Muscle layer of duodenum (tissue), 2 donors: Measurements from ENCODE around the gene SLX4.

Experiments used
- H3K27ac ChIP-seq: one replicate; pipeline ENCODE4 v1.7.0; 2013; ENCODE audit warnings: mild to moderate bottlenecking, low read length
- H3K27me3 ChIP-seq: one replicate; pipeline ENCODE4 v1.7.0; 2013; ENCODE audit warnings: low read depth, mild to moderate bottlenecking, control low read depth, low read length
- H3K36me3 ChIP-seq, 2 donors: one replicate each; pipeline ENCODE4 v1.7.0; 2013; ENCODE audit warnings: low read length in 2 of 2, control low read depth in 1 of 2, mild to moderate bottlenecking in 1 of 2; ENCODE audit not compliant: insufficient read depth in 2 of 2, control insufficient read depth in 1 of 2
- H3K4me1 ChIP-seq, 2 donors: one replicate each; pipeline ENCODE4 v1.7.0; 2013; ENCODE audit warnings: low read length in 2 of 2, mild to moderate bottlenecking in 2 of 2, control low read depth in 1 of 2, moderate library complexity in 1 of 2; ENCODE audit not compliant: insufficient read depth in 2 of 2, control insufficient read depth in 1 of 2
- H3K4me3 ChIP-seq, 2 donors: one replicate each; pipeline ENCODE4 v1.7.0; 2013; ENCODE audit warnings: low read length in 2 of 2, low read depth in 1 of 2, mild to moderate bottlenecking in 1 of 2
- H3K9me3 ChIP-seq, 2 donors: one replicate each; pipeline ENCODE4 v1.7.0; 2013; ENCODE audit warnings: low read length in 2 of 2, control low read depth in 1 of 2, mild to moderate bottlenecking in 1 of 2; ENCODE audit not compliant: control insufficient read depth in 1 of 2
- donor health status: healthy.

Gene SLX4

DNA sequence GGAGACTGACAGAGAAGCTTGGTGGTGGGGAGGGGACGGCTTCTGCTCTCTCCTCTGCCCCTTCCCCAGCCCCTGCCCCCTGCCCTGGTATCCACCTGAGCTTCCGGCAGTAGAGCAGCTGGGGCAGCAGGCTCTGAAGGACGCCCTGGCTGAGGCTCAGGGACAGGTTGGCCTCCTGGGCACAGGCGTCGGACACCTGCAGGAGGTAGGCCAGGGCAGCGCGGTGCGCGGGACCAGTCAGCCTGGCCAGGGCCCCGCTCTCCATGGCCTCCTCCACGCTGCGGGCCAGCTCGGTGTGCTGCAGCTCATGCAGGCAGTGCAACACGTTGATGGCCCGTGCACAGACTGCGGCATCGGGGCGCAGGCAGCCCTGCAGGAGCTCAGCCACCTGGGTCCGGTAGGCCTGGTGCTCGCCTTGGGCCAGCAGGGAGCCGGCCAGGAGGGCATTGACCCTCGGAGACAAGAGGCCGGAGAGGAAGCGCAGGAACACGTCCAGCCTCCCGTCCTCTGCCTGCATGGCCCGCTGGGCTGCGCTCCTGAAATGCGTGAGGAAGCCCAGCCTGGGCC, 48.4 kb downstream of the SLX4 start:
- Histone ChIP-seq H3K27me3 (no peaks in the 10 kb centered on the region), H3K4me1 (no peaks in the 10 kb centered on the region), H3K27ac (no peak overlapping the region), H3K4me3 (no peak overlapping the region), H3K9me3 (no peaks in the 10 kb centered on the region), H3K36me3 (peaks cover 0 to 3% of the 10 kb centered on the region in 2 donors)

- H3K27me3 ChIP-seq = no peaks in the 10 kb centered on the region
- no peak overlapping the region for H3K27ac ChIP-seq
- H3K36me3 ChIP-seq = peaks cover 0 to 3% of the 10 kb centered on the region in 2 donors
- no peaks in the 10 kb centered on the region for H3K4me1 ChIP-seq
- H3K9me3 ChIP-seq = no peaks in the 10 kb centered on the region
- H3K4me3 ChIP-seq = no peak overlapping the region
These were observed 49.8 kb downstream of the SLX4 start for GRCh38 chr16:3561626-3562025.

- H3K27ac ChIP-seq = no peak overlapping the region
- H3K27me3 ChIP-seq = no peaks in the 10 kb centered on the region
- H3K9me3 ChIP-seq = no peaks in the 10 kb centered on the region
- no peak overlapping the region for H3K4me3 ChIP-seq
- H3K4me1 ChIP-seq = no peaks in the 10 kb centered on the region
- H3K36me3 ChIP-seq = no peaks in the 10 kb centered on the region
These were observed 57.0 kb downstream of the SLX4 start for GRCh38 chr16:3554351-3554928.

DNA sequence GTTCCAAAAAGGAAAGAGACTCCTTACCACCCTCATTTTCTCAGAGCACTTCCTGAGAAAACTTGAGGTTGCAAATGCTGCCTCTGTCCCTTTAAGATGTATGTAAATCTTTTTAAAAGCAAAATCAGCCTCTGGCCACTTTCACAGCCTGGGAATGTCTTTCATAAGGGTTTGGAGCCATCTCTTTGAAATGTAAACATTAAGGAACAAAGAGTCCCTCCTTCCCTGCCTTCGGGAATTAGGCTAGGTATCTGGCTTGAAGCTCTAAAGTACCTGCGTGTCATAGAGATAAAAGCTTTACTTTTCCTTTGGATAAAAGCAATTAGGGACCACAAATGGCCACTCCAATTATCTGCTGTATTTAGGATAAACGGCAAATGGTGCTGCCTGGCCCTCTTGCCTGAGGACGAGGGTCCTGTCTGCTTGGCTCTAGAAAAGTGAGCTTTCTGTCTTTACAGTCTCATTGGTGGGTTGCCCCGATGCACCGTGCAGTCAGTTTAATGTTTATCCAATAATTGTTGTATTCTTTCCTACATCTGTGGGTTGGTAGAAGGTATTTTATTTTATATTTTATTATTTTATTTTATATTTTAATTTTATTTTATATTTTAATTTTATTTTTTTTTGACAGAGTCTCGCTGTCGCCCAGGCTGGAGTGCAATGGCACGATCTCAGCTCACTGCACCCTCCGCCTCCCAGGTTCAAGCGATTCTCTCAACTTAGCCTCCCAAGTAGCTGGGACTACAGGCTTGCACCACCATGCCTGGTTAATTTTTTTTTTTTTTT, 58.1 kb downstream of the SLX4 start:
- Histone ChIP-seq H3K4me3 (no peak overlapping the region), H3K9me3 (no peaks in the 10 kb centered on the region), H3K4me1 (no peaks in the 10 kb centered on the region), H3K27ac (no peak overlapping the region), H3K36me3 (no peaks in the 10 kb centered on the region), H3K27me3 (no peaks in the 10 kb centered on the region)

DNA sequence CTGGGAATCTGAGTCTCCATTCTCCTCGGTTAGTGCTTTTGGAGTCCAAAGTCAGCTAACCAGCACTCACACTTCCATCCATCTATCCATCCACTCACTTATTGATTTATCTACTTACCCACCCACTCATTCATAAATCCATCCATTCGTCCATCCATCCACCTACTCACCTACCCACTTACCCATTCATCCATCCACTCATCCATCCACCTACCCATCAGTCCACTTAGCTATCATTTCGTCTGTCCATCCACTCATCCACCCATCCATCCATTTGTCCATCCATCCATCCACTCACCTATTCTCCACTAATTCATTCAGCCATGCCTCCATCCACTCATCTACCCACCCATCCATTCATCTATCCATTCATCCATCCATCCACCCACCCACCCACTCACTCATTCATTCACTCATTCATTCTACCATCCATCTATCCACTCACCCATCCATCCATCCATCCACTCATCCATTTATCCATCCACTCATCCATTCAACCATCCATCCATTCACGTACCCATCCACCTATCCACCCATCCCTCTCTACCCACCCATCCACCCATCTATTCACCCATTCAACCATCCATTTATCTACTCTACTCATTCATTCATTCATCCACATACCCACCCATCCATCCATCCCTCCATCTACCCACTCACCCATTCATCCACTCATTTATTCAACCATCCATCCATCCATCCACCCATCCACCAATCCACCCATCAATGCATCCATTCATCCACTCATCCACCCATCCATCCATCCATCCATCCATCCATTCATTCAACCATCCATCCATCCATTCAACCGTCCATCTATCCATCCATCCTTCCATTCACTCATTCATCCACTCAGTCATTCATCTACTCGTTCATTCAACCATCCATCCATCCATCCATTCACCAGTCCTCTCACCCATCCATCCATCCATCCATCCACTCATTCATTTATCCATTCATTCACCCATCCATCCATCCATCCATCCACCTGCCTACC, 60.3 kb downstream of the SLX4 start:
- Histone ChIP-seq H3K36me3 (no peaks in the 10 kb centered on the region), H3K4me3 (no peak overlapping the region), H3K9me3 (no peaks in the 10 kb centered on the region), H3K27ac (no peak overlapping the region), H3K27me3 (no peaks in the 10 kb centered on the region), H3K4me1 (no peaks in the 10 kb centered on the region)

- no peak overlapping the region for H3K27ac ChIP-seq
- H3K9me3 ChIP-seq = no peaks in the 10 kb centered on the region
- H3K27me3 ChIP-seq = no peaks in the 10 kb centered on the region
- no peak overlapping the region for H3K4me3 ChIP-seq
- no peaks in the 10 kb centered on the region for H3K4me1 ChIP-seq
- no peaks in the 10 kb centered on the region for H3K36me3 ChIP-seq
These were observed 61.5 kb downstream of the SLX4 start for GRCh38 chr16:3549906-3550305.

GRCh38 chr16:3548859-3549258, 62.5 kb downstream of the SLX4 start:
- Histone ChIP-seq H3K36me3 (no peaks in the 10 kb centered on the region), H3K27ac (no peak overlapping the region), H3K9me3 (no peaks in the 10 kb centered on the region), H3K4me1 (no peaks in the 10 kb centered on the region), H3K4me3 (no peak overlapping the region), H3K27me3 (no peaks in the 10 kb centered on the region)

GRCh38 chr16:3548445-3548844, 63.0 kb downstream of the SLX4 start:
- no peak overlapping the region for H3K4me3 ChIP-seq

GRCh38 chr16:3546986-3547682, 64.3 kb downstream of the SLX4 start:
- Histone ChIP-seq H3K9me3 (no peaks in the 10 kb centered on the region), H3K27me3 (no peaks in the 10 kb centered on the region), H3K27ac (no peak overlapping the region), H3K4me3 (no peak overlapping the region), H3K4me1 (no peaks in the 10 kb centered on the region), H3K36me3 (no peaks in the 10 kb centered on the region)

More at GRCh38 chr16:3548445-3548844, 63.0 kb downstream of the SLX4 start:
- no peaks in the 10 kb centered on the region for H3K36me3 ChIP-seq
- no peaks in the 10 kb centered on the region for H3K9me3 ChIP-seq
- H3K4me1 ChIP-seq = no peaks in the 10 kb centered on the region
- H3K27me3 ChIP-seq = no peaks in the 10 kb centered on the region
- no peak overlapping the region for H3K27ac ChIP-seq

GRCh38 chr16:3542601-3543373, 68.6 kb downstream of the SLX4 start:
- H3K4me3 ChIP-seq = no peak overlapping the region
- H3K27me3 ChIP-seq = no peaks in the 10 kb centered on the region
- no peaks in the 10 kb centered on the region for H3K9me3 ChIP-seq
- no peaks in the 10 kb centered on the region for H3K4me1 ChIP-seq
- no peak overlapping the region for H3K27ac ChIP-seq
- peaks cover 19 to 28% of the 10 kb centered on the region in 2 donors for H3K36me3 ChIP-seq
